Spleen (tissue), 11 donors: ENCODE data around the gene DMWD. TPM values are rescaled to one million over a fixed set of nuclear protein-coding genes. Genes with fewer than 3 reads are reported as not detected.
"Not testable (repeated sequence)": the region's sequence is repeated elsewhere in the genome, so short reads cannot be mapped to it uniquely, and the experiment has no call there.

Experiments used
- DNase-seq: peaks from one replicate; pipeline ENCODE4 v3.0.0-alpha.2; 2020
- H3K27ac ChIP-seq, 8 donors: fragments of 200-600 bp; sonication (generic) in 7 of 8; 1 replicate in 4 of 8; 2 replicates in 4 of 8; pipeline versions ENCODE4 v1.5.0 to v1.8.0; 2016 to 2021; ENCODE audit warnings: inconsistent platforms in 4 of 8, mild to moderate bottlenecking in 4 of 8, moderate library complexity in 1 of 8
- H3K27me3 ChIP-seq, 7 donors: fragments of 200-600 bp; sonication (generic) in 6 of 7; replicated peaks in 1 of 7; 1 replicate in 4 of 7; 2 replicates in 3 of 7; pipeline versions ENCODE4 v1.5.0 to v1.8.0; 2016 to 2021; ENCODE audit warnings: inconsistent platforms in 3 of 7, mild to moderate bottlenecking in 1 of 7
- H3K36me3 ChIP-seq, 6 donors: fragments of 200-600 bp; sonication (generic) in 5 of 6; 1 replicate in 4 of 6; 2 replicates in 2 of 6; pipeline versions ENCODE4 v1.5.0 to v1.8.0; 2016 to 2021; ENCODE audit warnings: inconsistent platforms in 2 of 6
- H3K4me1 ChIP-seq, 6 donors: fragments of 200-600 bp; sonication (generic) in 5 of 6; 1 replicate in 3 of 6; 2 replicates in 3 of 6; pipeline versions ENCODE4 v1.5.0 to v1.8.0; 2016 to 2021; ENCODE audit warnings: inconsistent platforms in 3 of 6
- H3K4me3 ChIP-seq, 8 donors: fragments of 200-600 bp; sonication (generic) in 7 of 8; 1 replicate in 4 of 8; 2 replicates in 4 of 8; pipeline versions ENCODE4 v1.5.0 to v1.8.0; 2016 to 2021; ENCODE audit warnings: inconsistent platforms in 4 of 8, mild to moderate bottlenecking in 4 of 8, moderate library complexity in 2 of 8
- H3K9me3 ChIP-seq, 8 donors: fragments of 200-600 bp; sonication (generic) in 7 of 8; 1 replicate in 4 of 8; 2 replicates in 4 of 8; pipeline versions ENCODE4 v1.5.0 to v1.8.0; 2016 to 2021; ENCODE audit warnings: inconsistent platforms in 4 of 8
- POLR2A ChIP-seq, 3 donors: fragments of 450-650 bp; IDR thresholded peaks; one replicate each; pipeline ENCODE4 v1.5.1; 2017; ENCODE audit warnings: antibody characterized with exemption in 3 of 3, mild to moderate bottlenecking in 1 of 3
- POLR2AphosphoS5 ChIP-seq, 3 donors: sonication (generic); formaldehyde crosslinking; IDR thresholded peaks; one replicate each; pipeline ENCODE4 v1.5.1; 2017; ENCODE audit warnings: antibody characterized with exemption in 3 of 3
- WGBS, 5 donors: extraction: QIAGEN DNeasy Blood & Tissue Kit in 3 of 5; methylation state at CpG; one replicate each; pipeline versions ENCODE4 v1.1.5 to v1.1.7; 2013 to 2018; 5-methylcytosine and 5-hydroxymethylcytosine counted together
- intact Hi-C: fragments of 100-400 bp; cut with DNase I; formaldehyde crosslinking; loops from one replicate; pipeline ENCODE4 v1.15.0; 2023; ENCODE audit warnings: low total_unique reads
- polyA plus RNA-seq, 3 donors: library from polyadenylated mRNA; stranded (reverse); fragments of 200-250 nt; gene quantifications; one replicate each; pipeline ENCODE4 v1.2.1, GENCODE V29; 2013
- total RNA-seq, 7 donors: library from RNA; depleted of rRNA in 3 of 7; stranded (reverse); fragments of >200 nt in 3 of 7; fragmentation: NEBNext Ultra II Directional in 4 of 7; extraction: Animal tissue kit (Norgen Biotek cat#: 25700) in 4 of 7; gene quantifications; one replicate each; pipeline versions ENCODE4 v1.1.0 to v1.2.1, GENCODE V29; 2016 to 2021
- TF ChIP-seq, protein P1 (sequence below), 11 experiments: fragments of 200-600 bp in 7 of 11; fragments of 450-650 bp in 4 of 11; sonication (generic) in 4 of 11; IDR thresholded peaks in 8 of 11; conservative IDR thresholded peaks in 3 of 11; 1 replicate in 7 of 11; 2 replicates in 4 of 11; pipeline versions ENCODE4 v1.4.0 to v1.8.0; 2016 to 2021; ENCODE audit warnings: antibody characterized with exemption in 11 of 11, inconsistent platforms in 4 of 11, mild to moderate bottlenecking in 1 of 11
- donor health status: healthy with polysubstance abuse.
- donor health status: DM: no; HTN: no; CAD: no; lungs with moderate emphysema.
- donor health status: DM: no; HTN: no; CAD: no.
- donor health status: Bipolar disorder and iron deficiency.
- donor health status: healthy.
- donor health status: DM: no; HTN: no; CAD: no.
- donor health status: DM: yes; HTN: yes; CAD: no.

DMWD gene
- total and polyA plus RNA-seq, 10 donors, result 6.4 to 57.0 (median 42.6) TPM

DNA sequence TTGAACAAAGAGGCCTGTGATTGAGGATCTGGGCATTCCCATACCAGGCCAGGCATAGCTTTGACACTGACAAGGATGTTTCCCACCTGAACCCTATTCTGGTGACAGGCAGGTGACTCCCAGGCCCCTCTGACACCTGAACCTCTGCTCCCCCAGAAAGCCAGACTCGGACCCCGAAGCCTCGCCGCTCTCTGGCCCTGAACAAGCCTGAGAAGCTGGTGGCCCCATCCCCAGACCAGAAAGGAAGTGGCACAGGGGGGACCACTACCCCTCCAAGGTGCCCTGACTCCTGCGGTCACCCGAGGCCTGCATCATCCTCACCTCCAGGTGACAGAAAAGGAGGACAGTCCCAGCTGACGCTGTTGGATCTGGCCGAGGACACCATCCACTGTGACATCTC lies 38.3 kb downstream of the DMWD start:
- Histone ChIP-seq H3K27me3 (peaks cover 0 to 5% (median 0%) of the 10 kb centered on the region in 7 donors), H3K27ac (no peak overlapping the region), H3K36me3 (no peaks in the 10 kb centered on the region), H3K4me3 (no peak overlapping the region), H3K4me1 (no peaks in the 10 kb centered on the region), H3K9me3 (no peaks in the 10 kb centered on the region)
- DNase-seq, result no peak
- whole genome bisulfite sequencing, 5 donors, result 91 to 98% (median 96%) methylated on average over 8 of the region's 8 CpGs
- intact Hi-C loops, result no loop called here
- TF ChIP-seq POLR2AphosphoS5 (IDR thresholded peaks at IDR 0.05) (no peak), POLR2A (IDR thresholded peaks at IDR 0.05) (no peak)

DNA sequence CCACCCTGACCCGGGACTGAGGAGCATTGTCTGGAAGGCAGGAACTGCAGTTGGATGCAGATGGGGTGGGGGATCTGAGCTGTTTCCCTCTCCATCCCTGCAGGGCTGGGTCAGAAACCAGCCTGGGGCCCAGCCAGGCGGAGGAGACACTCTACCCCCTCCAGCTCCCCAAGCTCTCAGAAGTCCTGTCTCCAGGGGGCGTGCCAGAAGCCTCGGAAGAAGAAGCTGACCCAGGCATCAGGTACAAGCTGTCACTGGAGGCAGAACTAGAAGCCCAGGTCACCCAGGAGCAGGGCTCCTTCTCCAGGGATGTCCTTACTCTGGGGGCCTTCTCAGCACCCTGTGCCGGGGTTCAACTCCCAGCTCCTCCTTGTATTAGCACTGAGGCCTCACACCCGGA lies 39.1 kb downstream of the DMWD start:
- Histone ChIP-seq H3K4me1 (no peaks in the 10 kb centered on the region), H3K36me3 (no peaks in the 10 kb centered on the region), H3K9me3 (no peaks in the 10 kb centered on the region), H3K27me3 (peaks cover 0 to 5% (median 0%) of the 10 kb centered on the region in 7 donors), H3K27ac (no peak overlapping the region), H3K4me3 (no peak overlapping the region)
- intact Hi-C loops, result no loop called here
- 65 to 89% (median 72%) methylated on average over 4 to 6 of the region's 6 CpGs for WGBS, 5 donors
- DNase-seq, result no peak
- TF ChIP-seq, protein P1, sequence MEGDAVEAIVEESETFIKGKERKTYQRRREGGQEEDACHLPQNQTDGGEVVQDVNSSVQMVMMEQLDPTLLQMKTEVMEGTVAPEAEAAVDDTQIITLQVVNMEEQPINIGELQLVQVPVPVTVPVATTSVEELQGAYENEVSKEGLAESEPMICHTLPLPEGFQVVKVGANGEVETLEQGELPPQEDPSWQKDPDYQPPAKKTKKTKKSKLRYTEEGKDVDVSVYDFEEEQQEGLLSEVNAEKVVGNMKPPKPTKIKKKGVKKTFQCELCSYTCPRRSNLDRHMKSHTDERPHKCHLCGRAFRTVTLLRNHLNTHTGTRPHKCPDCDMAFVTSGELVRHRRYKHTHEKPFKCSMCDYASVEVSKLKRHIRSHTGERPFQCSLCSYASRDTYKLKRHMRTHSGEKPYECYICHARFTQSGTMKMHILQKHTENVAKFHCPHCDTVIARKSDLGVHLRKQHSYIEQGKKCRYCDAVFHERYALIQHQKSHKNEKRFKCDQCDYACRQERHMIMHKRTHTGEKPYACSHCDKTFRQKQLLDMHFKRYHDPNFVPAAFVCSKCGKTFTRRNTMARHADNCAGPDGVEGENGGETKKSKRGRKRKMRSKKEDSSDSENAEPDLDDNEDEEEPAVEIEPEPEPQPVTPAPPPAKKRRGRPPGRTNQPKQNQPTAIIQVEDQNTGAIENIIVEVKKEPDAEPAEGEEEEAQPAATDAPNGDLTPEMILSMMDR (IDR thresholded peaks at IDR 0.05 in 8 of 11, conservative IDR thresholded peaks at IDR 0.05 in 3 of 11), result no peak
- TF ChIP-seq POLR2A (IDR thresholded peaks at IDR 0.05) (no peak), POLR2AphosphoS5 (IDR thresholded peaks at IDR 0.05) (no peak)

DNA sequence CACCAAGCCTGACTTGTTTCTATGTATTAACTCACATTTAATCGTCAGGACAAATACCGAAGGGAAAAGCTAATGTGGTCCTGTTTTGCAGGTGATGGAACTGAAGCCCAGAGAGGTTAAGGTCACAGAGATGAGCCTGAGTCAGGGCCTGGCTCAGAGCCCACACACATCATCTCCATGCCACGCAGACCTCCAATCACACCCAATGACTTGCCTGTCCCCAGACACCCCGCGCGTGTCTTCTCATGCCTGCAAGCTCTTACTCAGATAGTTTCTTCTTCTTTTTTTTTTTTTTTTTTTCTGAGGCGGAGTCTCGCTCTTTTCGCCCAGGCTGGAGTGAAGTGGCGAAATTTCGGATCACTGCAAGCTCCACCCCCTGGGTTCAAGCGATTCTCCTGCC lies 40.0 kb downstream of the DMWD start:
- Histone ChIP-seq H3K36me3 (no peaks in the 10 kb centered on the region), H3K4me1 (no peaks in the 10 kb centered on the region), H3K9me3 (no peaks in the 10 kb centered on the region), H3K27me3 (peaks cover 0 to 5% (median 0%) of the 10 kb centered on the region in 7 donors), H3K4me3 (no peak overlapping the region), H3K27ac (no peak overlapping the region)
- 90 to 99% (median 93%) methylated on average over 11 to 12 of the region's 12 CpGs for WGBS, 5 donors
- no peak for TF ChIP-seq POLR2A (IDR thresholded peaks at IDR 0.05)
- TF ChIP-seq, protein P1 (IDR thresholded peaks at IDR 0.05 in 8 of 11, conservative IDR thresholded peaks at IDR 0.05 in 3 of 11), result no peak
- intact Hi-C loops, result no loop called here
- no peak for DNase-seq

DNA sequence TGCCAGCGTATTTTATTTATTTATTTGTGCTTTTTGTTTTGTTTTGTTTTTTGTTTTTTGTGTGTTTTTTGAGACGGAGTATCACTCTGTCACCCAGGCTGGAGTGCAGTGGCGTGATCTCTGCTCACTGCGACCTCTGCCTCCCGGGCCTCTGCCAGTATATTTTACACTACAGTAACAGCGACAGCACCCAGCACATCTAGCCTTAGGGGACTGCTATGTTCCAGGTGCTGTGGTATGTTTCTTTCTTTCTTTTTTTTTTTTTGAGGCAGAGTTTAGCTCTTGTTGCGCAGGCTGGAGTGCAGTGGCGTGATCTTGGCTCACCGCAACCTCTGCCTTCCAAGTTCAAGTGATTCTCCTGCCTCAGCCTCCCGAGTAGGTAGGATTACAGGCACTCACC lies 41.2 kb downstream of the DMWD start:
- H3K27me3 ChIP-seq, DNase-seq, intact Hi-C loops, H3K36me3 ChIP-seq, H3K27ac ChIP-seq, H3K4me1 ChIP-seq, H3K4me3 ChIP-seq, H3K9me3 ChIP-seq: not testable (repeated sequence)
- 86 to 94% (median 89%) methylated on average over 10 of the region's 10 CpGs for WGBS, 5 donors

DNA sequence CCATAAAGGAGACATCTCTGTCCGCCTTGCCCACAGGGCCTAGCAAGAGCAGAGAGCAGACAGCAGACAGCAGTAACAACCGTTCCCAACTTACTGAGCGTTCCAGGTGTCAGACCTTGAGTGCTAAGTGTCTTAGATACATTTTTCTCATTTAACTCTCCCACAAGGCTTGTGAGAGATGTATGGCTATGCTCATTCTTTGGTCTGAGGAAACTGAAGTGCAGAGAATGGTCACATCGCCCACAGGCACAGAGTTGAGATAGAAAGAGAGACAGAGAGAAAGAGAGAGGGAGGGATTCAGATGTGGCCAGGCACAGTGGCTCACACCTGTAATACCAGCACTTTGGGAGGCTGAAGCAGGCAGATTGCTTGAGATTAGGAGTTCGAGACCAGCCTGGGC lies 45.1 kb downstream of the DMWD start:
- Histone ChIP-seq H3K9me3 (no peaks in the 10 kb centered on the region), H3K27me3 (peaks cover 0 to 8% (median 0%) of the 10 kb centered on the region in 7 donors), H3K4me3 (no peak overlapping the region), H3K27ac (no peak overlapping the region), H3K4me1 (no peaks in the 10 kb centered on the region), H3K36me3 (no peaks in the 10 kb centered on the region)
- intact Hi-C loops, result no loop called here
- TF ChIP-seq, protein P1 (IDR thresholded peaks at IDR 0.05 in 8 of 11, conservative IDR thresholded peaks at IDR 0.05 in 3 of 11), result no peak
- TF ChIP-seq POLR2AphosphoS5 (IDR thresholded peaks at IDR 0.05), result no peak
- WGBS, 5 donors, result 81 to 86% (median 83%) methylated on average over 5 of the region's 5 CpGs
- DNase-seq, result no peak
